NCI-H2196 treated with DMSO at 0.1 percent for 48 hours (cell line): Measurements from ENCODE around the gene GPATCH4.
A peak's percentile ranks its signal among the peaks of the same experiment; 100 is the strongest.
"Not testable (repeated sequence)": the region's sequence is repeated elsewhere in the genome, so short reads cannot be mapped to it uniquely, and the experiment has no call there.

Experiments used
- DNase-seq: peaks from one replicate; lab custom pipeline; 2025; ENCODE audit not compliant: unreplicated experiment; lab: John Stamatoyannopoulos, UW

Gene GPATCH4

GRCh38 chr1:156598731-156599432, 2.4 kb downstream of the GPATCH4 start:
- no peak for DNase-seq

GRCh38 chr1:156598125-156598524, 3.2 kb downstream of the GPATCH4 start:
- no peak for DNase-seq

GRCh38 chr1:156596426-156596825, 4.9 kb downstream of the GPATCH4 start:
- no peak for DNase-seq

GRCh38 chr1:156595016-156595415, 6.3 kb downstream of the GPATCH4 start:
- no peak for DNase-seq

GRCh38 chr1:156594190-156594589, 7.1 kb downstream of the GPATCH4 start:
- DNase-seq, result no peak

GRCh38 chr1:156593661-156593989, 7.7 kb downstream of the GPATCH4 start:
- DNase-seq, result no peak

GRCh38 chr1:156592910-156593660, 8.2 kb downstream of the GPATCH4 start:
- DNase-seq, result peak; percentile 42

- no peak for DNase-seq
These were observed 8.9 kb downstream of the GPATCH4 start for GRCh38 chr1:156592158-156592909.

- DNase-seq, result peak; percentile 50
These were observed 9.7 kb downstream of the GPATCH4 start, which contains the start of gene NAXE for GRCh38 chr1:156591432-156592157. NAXE (plus strand) TSS chr1:156591776; CDS start chr1:156591805, 29 bp downstream.

GRCh38 chr1:156591181-156591431, 10.2 kb downstream of the GPATCH4 start:
- DNase-seq, result no peak

- no peak for DNase-seq
These were observed 10.7 kb downstream of the GPATCH4 start for GRCh38 chr1:156590326-156591180.

GRCh38 chr1:156589546-156589945, 11.7 kb downstream of the GPATCH4 start:
- no peak for DNase-seq

GRCh38 chr1:156587927-156588326, 13.4 kb downstream of the GPATCH4 start:
- not testable (repeated sequence) for DNase-seq

- DNase-seq, result no peak
These were observed 14.3 kb downstream of the GPATCH4 start for GRCh38 chr1:156586892-156587477.

GRCh38 chr1:156586323-156586722, 15.0 kb downstream of the GPATCH4 start:
- DNase-seq, result no peak

- no peak for DNase-seq
These were observed 16.5 kb downstream of the GPATCH4 start for GRCh38 chr1:156584813-156585212.

GRCh38 chr1:156583821-156584622, 17.3 kb downstream of the GPATCH4 start:
- peak; percentile 46 for DNase-seq

- no peak for DNase-seq
These were observed 18.8 kb downstream of the GPATCH4 start for GRCh38 chr1:156582388-156583017.
